Loucy (cell line): Measurements from ENCODE around the gene MAPRE2.

Experiments used
- H2AFZ ChIP-seq: fragments of 200-600 bp; sonication (generic); 2 replicates; pipeline ENCODE4 v1.6.0; 2016; ENCODE audit warnings: antibody characterized with exemption, mild to moderate bottlenecking, low read length, moderate library complexity
- H3F3A ChIP-seq: fragments of 200-600 bp; 2 replicates; pipeline ENCODE4 v1.6.0; 2016; ENCODE audit warnings: antibody characterized with exemption, low read depth, mild to moderate bottlenecking
- H3K27me3 ChIP-seq: fragments of 200-600 bp; sonication (generic); 2 replicates; pipeline ENCODE4 v1.6.1; 2014; ENCODE audit warnings: low read length, mild to moderate bottlenecking; ENCODE audit not compliant: insufficient read depth, poor library complexity, severe bottlenecking
- H3K36me3 ChIP-seq: fragments of 200-600 bp; sonication (generic); 2 replicates; pipeline ENCODE4 v1.6.1; 2016; ENCODE audit warnings: low read length; ENCODE audit not compliant: insufficient read depth
- H3K4me1 ChIP-seq: fragments of 200-600 bp; sonication (generic); 2 replicates; pipeline ENCODE4 v1.5.1; 2014; ENCODE audit warnings: low read length, mild to moderate bottlenecking; ENCODE audit not compliant: insufficient read depth, poor library complexity, severe bottlenecking
- H3K4me2 ChIP-seq: fragments of 200-600 bp; sonication (generic); 2 replicates; pipeline ENCODE4 v1.6.0; 2014; ENCODE audit warnings: antibody characterized with exemption, low read length, low read depth, mild to moderate bottlenecking; ENCODE audit not compliant: poor library complexity, severe bottlenecking
- H3K4me3 ChIP-seq: fragments of 200-600 bp; sonication (generic); 2 replicates; pipeline ENCODE4 v1.5.1; 2014; ENCODE audit warnings: low read length, mild to moderate bottlenecking, mixed read lengths; ENCODE audit not compliant: poor library complexity, severe bottlenecking
- H3K79me2 ChIP-seq: fragments of 200-600 bp; sonication (generic); 2 replicates; pipeline ENCODE4 v1.6.1; 2014; ENCODE audit warnings: low read length; ENCODE audit not compliant: insufficient read depth
- H3K9ac ChIP-seq: fragments of 200-600 bp; sonication (generic); 2 replicates; pipeline ENCODE4 v1.6.0; 2014; ENCODE audit warnings: mild to moderate bottlenecking, low read depth, low read length, moderate library complexity; ENCODE audit not compliant: poor library complexity, severe bottlenecking
- H3K9me2 ChIP-seq: fragments of 200-600 bp; sonication (generic); replicated peaks from 2 replicates; pipeline ENCODE4 v1.6.1; 2016; ENCODE audit warnings: low read depth, low read length, mixed read lengths
- H3K9me3 ChIP-seq: fragments of 200-600 bp; sonication (generic); 2 replicates; pipeline ENCODE4 v1.6.1; 2014; ENCODE audit warnings: mild to moderate bottlenecking, antibody characterized with exemption, low read length, low read depth; ENCODE audit not compliant: insufficient read depth
- H4K20me1 ChIP-seq: fragments of 200-600 bp; sonication (generic); 2 replicates; pipeline ENCODE4 v1.6.0; 2014; ENCODE audit warnings: antibody characterized with exemption, low read length, mild to moderate bottlenecking; ENCODE audit not compliant: insufficient read depth, poor library complexity, severe bottlenecking
- CTCF ChIP-seq: fragments of 200-600 bp; sonication (generic); conservative IDR thresholded peaks from 2 replicates; pipeline ENCODE4 v1.5.1; 2014; ENCODE audit warnings: mild to moderate bottlenecking, antibody characterized with exemption, low read length
- EZH2phosphoT487 ChIP-seq: fragments of 200-600 bp; IDR thresholded peaks from 2 replicates; pipeline ENCODE4 v1.6.1; 2018; ENCODE audit warnings: antibody characterized with exemption, mild to moderate bottlenecking, moderate library complexity, borderline replicate concordance

Gene MAPRE2

GRCh38 chr18:35040638-35040987, 600 bp upstream of the MAPRE2 start:
- H3K4me2 ChIP-seq = peak overlapping the region; percentile 69
- peak overlapping the region; percentile 67 for H3K9ac ChIP-seq
- H4K20me1 ChIP-seq = peaks cover 36% of the 10 kb centered on the region
- no peaks in the 10 kb centered on the region for H3K9me2 ChIP-seq
- H3F3A ChIP-seq = no peaks in the 10 kb centered on the region
- peaks cover 66% of the 10 kb centered on the region for H3K4me1 ChIP-seq
- no peaks in the 10 kb centered on the region for H3K9me3 ChIP-seq
- TF ChIP-seq CTCF = no peak
- TF ChIP-seq EZH2phosphoT487 = no peak
- H3K4me3 ChIP-seq = peak overlapping the region; percentile 92
- no peaks in the 10 kb centered on the region for H3K27me3 ChIP-seq
- H3K36me3 ChIP-seq = no peaks in the 10 kb centered on the region
- peak overlapping the region; percentile 28 for H2AFZ ChIP-seq
- H3K79me2 ChIP-seq = peaks cover 42% of the 10 kb centered on the region

DNA sequence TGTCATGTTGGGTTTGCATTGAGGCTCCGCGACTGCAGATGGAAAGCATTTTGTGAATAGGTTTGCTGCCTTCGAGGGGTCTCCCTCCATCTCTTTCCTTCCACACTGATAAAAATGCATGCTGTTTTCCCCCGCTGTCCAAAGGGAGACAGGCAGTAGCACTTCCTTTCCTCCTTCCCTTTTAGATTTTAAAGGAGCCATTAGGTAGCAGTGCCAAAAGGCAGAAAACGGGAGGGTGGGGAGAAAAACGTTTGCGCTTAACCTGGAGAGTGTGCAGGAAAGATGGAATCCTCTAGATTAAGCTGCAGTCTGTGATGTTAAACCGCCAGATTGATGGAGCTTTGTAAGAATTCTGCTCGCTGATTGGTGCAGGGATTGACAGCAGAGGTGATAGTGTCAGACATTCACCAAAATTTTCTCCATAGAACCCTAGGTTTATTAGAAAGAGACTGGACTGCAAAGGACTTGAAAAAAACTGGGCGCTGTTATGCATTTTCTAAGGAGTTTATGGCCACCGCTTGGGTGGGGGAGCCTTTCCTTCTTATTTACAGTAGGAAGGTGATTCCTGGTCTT, 688 bp downstream of the MAPRE2 start:
- H3K4me2 ChIP-seq = peak overlapping the region; percentile 92
- peaks cover 48% of the 10 kb centered on the region for H4K20me1 ChIP-seq
- H3K9me3 ChIP-seq = no peaks in the 10 kb centered on the region
- TF ChIP-seq CTCF = no peak
- TF ChIP-seq EZH2phosphoT487 = no peak
- peak overlapping the region; percentile 92 for H3K4me3 ChIP-seq
- H3K4me1 ChIP-seq = peaks cover 78% of the 10 kb centered on the region
- H3F3A ChIP-seq = no peaks in the 10 kb centered on the region
- peak overlapping the region; percentile 83 for H2AFZ ChIP-seq
- no peaks in the 10 kb centered on the region for H3K27me3 ChIP-seq
- no peaks in the 10 kb centered on the region for H3K36me3 ChIP-seq
- H3K9ac ChIP-seq = peak overlapping the region; percentile 82
- peaks cover 55% of the 10 kb centered on the region for H3K79me2 ChIP-seq
- H3K9me2 ChIP-seq = no peaks in the 10 kb centered on the region

DNA sequence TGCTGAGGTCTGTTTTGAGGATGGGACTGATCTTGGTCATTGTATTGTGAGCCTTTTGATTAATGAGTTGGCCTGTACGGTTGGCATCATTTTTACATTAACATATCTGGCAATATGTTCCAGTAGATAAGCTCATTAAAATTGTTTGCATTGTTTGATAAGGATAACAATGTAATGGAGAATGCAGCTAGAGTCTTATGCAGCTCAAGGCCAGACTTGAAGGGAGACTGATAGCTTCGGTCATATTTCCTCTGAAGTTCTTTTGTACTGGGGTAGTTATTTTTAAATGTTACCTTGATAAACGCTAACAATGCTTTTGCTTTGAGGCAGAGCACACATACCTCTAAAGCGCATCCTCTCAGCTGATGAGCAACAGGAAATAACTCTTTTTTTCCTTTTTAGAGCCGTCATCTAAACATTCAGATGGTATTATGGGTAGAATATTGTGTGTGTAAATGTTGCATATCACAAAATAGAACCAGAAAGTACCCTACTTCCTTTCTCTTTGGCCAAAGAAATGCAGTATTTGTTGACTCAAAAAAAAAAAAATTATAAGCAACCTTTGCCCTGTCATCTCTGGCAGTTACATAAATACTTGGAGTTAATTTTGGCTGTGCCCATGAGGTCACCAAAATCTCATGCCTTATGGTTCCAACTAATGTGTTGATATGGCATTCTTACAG, 1.3 kb downstream of the MAPRE2 start:
- no peaks in the 10 kb centered on the region for H3K9me3 ChIP-seq
- H3K4me1 ChIP-seq = peaks cover 82% of the 10 kb centered on the region
- peaks cover 61% of the 10 kb centered on the region for H3K79me2 ChIP-seq
- H3K27me3 ChIP-seq = no peaks in the 10 kb centered on the region
- H3K9me2 ChIP-seq = no peaks in the 10 kb centered on the region
- H4K20me1 ChIP-seq = peaks cover 54% of the 10 kb centered on the region
- no peak overlapping the region for H2AFZ ChIP-seq
- TF ChIP-seq EZH2phosphoT487 (no peak), CTCF (no peak)
- peak overlapping the region; percentile 82 for H3K9ac ChIP-seq
- peak overlapping the region; percentile 92 for H3K4me3 ChIP-seq
- no peaks in the 10 kb centered on the region for H3K36me3 ChIP-seq
- peak overlapping the region; percentile 92 for H3K4me2 ChIP-seq
- H3F3A ChIP-seq = no peaks in the 10 kb centered on the region
